DMS 273 (cell line): ENCODE measurements around the gene EIF4B.
"Not testable (repeated sequence)": the region's sequence is repeated elsewhere in the genome, so short reads cannot be mapped to it uniquely, and the experiment has no call there.

Source experiments
- DNase-seq: peaks from one replicate; lab custom pipeline; 2025; ENCODE audit not compliant: unreplicated experiment; lab: John Stamatoyannopoulos, UW

The EIF4B gene, protein sequence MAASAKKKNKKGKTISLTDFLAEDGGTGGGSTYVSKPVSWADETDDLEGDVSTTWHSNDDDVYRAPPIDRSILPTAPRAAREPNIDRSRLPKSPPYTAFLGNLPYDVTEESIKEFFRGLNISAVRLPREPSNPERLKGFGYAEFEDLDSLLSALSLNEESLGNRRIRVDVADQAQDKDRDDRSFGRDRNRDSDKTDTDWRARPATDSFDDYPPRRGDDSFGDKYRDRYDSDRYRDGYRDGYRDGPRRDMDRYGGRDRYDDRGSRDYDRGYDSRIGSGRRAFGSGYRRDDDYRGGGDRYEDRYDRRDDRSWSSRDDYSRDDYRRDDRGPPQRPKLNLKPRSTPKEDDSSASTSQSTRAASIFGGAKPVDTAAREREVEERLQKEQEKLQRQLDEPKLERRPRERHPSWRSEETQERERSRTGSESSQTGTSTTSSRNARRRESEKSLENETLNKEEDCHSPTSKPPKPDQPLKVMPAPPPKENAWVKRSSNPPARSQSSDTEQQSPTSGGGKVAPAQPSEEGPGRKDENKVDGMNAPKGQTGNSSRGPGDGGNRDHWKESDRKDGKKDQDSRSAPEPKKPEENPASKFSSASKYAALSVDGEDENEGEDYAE

GRCh38 chr12:53005986-53006809, at the start of gene EIF4B:
Gene EIF4B, plus strand, starts transcription at chr12:53006456. Its CDS starts 28 bp downstream, at chr12:53006484.
- DNase-seq = peak; percentile 99

- no peak for DNase-seq
Measured at GRCh38 chr12:52956987-52957386, 49.3 kb upstream of the EIF4B start.

GRCh38 chr12:52964556-52965336, 41.5 kb upstream of the EIF4B start:
- no peak for DNase-seq

- DNase-seq = no peak
Measured at GRCh38 chr12:52965337-52965731, 40.9 kb upstream of the EIF4B start.

DNA sequence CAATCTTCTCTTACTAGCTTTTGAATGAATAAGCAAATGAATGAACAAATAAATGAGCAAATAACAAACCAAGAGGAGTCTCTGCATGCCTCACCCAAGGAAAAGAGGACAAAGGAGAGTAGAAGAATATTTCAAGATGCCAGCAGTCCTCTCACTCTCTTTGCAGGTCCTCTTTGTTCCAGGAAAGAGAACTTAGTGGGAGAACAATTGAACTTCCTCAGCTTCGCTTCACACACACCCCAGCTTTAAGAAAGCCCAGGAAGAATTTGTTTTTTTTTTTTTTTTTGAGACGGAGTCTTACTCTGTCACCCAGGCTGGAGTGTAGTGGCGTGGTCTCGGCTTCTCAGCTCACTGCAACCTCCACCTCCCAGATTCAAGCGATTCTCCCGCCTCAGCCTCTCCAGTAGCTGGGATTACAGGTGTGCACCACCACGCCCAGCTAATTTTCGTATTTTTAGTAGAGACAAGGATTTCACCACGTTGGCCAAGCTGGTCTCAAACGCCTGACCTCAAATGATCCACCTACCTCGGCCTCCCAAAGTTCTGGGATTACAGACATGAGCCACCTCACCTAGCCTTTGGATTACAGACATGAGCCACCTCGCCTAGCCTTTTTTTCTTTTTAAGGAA, 37.0 kb upstream of the EIF4B start:
- DNase-seq = no peak

DNA sequence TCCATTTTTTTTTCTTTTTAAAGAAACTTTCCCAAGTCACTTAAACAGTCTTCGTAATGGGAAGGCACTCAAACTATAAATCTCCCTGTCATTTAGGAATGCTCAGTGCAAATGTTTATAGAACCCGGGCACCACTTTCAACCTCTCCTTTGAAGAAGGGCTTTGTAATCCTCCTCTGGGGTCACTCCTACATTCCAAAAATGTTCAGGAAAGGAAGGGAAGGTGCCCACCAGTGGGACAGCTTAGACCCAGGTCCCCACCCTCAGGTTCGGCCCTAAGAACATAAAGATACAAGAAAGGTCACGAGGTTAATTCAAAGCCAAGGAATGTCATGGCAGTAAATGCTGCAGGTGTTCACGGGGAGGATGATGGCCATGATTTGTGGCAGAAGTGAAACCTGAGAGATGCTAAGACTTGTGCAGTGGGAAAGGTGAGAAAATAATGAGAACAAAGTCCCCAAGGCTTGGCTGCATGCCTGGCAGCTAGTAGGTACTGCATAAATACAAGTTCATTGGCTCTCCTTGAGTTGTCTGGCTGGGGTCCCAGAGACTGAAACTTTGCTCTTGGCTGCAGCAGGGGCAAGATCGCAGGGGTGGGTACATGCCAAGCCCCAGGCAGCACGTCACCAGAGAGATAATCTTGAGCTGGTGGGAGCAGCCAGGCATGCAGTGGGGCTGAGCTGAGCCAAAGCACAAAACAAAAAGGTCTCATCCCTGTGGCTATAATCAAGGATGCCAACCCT, 36.3 kb upstream of the EIF4B start:
- DNase-seq = no peak

GRCh38 chr12:52971679-52972329, 34.5 kb upstream of the EIF4B start:
- no peak for DNase-seq

DNA sequence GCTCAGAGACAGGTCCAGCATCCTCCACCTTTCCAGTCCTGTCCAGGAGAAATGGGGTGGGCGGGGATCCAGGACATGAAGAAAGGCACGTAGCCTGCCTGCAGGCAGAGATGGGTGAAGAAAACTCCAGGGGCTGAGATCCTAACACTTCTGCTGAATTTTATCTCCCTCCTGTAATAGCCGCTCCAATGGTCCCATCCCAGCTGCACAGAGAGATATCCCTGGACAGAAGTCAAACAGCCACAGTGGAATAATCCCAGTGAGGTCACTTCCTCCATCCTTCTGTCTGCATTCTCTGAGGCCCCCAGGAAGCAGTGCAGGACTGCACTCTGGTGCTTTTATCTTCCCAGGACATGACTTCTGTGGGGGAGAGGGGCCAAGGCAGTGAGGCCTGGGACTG, 31.1 kb upstream of the EIF4B start:
- no peak for DNase-seq

DNA sequence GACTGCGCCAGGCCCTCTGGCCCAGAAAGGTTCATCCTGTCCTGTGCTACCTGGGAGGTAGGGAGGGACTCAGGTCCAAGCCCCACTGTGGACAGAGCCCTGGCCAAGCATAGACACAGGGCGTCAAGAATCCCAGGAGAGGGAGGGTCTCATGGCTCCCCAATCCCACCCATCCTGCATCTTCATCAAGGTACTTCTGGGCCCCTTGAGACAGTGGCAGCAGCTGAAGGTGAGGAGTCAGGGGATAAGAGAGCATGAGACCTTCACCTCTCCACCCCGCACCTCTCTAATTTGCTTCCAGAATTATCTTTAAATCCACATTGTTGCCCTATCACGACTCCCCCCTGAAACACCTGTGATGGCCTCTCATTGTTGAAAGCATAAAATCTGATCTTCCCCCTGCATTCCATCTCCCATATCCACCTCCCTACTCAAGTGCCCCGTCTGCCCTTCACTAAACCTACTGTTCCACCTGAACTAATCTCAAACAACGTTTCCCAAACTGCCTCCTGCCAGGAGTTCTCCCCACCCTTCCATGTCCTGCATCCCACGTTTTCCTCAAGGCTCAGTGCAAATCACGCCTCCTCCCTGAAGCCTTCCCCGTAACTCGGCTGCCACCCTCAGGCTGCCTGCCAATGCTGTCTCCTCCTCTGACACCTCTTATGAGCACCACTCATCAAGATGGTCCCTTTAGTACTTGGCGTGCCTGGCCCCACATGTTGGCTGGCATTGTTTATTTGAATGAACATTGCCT, 30.3 kb upstream of the EIF4B start:
- peak; percentile 29 for DNase-seq

GRCh38 chr12:52976574-52977071, 29.6 kb upstream of the EIF4B start:
- no peak for DNase-seq

GRCh38 chr12:52977170-52977569, 29.1 kb upstream of the EIF4B start:
- DNase-seq = no peak

DNA sequence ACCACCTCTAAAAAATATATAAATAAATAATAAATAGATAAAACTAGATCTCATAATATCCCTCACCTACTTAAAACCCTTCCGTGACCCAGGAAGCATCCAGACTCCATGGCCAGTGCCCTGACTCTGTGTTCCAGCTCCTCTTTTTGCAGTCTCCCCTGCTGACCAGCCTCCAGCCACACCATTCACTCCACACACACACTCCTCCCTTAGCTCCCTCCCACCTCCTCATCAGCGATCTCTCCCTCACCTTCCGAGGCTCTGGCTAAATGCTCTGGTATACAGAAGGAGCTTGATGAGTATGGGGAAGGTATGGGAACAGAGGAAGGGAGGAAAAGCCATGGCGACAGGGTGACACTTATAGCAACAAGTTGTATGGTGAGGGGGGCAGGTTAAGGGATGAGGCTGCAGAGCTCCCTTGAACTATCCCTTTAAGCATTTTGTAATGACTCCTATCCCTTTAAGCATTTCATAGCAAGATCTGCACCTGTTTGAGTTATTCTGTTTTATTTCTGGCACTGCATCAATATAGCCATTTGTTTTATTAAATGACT, 26.1 kb upstream of the EIF4B start:
- DNase-seq = no peak

DNA sequence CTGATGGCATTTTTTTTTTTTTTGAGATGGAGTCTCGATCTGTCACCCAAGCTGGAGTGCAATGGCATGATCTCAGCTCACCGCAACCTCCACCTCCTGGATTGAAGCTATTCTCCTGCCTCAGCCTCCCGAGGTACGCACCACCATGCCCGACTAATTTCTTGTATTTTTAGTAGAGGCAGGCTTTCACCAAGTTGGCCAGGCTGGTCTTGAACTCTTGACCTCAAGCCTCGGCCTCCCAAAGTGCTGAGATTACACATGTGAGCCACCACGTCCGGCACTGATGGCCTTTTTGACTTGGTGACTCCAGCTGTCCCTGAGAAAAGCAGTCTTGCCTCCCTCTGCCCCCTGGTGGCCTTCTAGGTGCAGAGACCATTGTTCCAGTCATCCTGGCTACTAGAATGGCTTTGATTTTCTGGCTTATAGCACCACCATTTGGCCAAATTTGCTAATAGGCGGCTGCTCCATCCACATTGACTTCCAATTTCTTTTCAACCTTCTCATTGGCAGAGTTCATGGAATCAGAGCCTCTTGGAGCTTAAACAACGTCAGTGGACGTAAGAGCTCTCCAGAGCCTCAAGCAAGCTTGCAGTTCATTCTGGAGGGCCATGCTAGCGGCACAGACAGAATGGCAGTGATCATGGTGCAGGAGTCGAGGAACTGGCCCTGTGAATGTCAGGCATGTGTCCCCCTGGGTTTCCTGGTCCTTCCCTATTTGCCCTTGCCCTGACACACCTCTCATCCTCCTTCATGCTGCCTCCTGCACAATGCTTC, 25.4 kb upstream of the EIF4B start:
- DNase-seq = peak; percentile 93

GRCh38 chr12:52984136-52984535, 22.1 kb upstream of the EIF4B start:
- no peak for DNase-seq

DNA sequence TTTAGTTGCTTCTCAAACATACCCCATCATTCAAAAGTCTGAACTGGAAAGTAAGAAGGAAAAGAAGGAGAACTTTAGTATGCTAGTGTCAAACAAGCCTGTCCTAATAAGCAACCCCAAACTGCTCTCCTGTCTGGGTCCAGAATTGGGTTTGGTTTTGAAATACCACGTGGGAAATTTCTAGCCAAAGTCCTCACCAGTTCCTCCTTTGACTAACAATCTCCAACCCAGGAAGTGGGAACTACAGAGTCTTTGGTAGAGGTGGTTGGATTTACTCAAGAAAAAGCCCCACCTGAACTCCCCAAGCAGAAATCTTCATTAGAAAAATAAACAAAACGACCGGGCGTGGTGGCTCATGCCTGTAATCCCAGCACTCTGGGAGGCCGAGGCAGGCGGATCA, 17.4 kb upstream of the EIF4B start:
- no peak for DNase-seq

DNA sequence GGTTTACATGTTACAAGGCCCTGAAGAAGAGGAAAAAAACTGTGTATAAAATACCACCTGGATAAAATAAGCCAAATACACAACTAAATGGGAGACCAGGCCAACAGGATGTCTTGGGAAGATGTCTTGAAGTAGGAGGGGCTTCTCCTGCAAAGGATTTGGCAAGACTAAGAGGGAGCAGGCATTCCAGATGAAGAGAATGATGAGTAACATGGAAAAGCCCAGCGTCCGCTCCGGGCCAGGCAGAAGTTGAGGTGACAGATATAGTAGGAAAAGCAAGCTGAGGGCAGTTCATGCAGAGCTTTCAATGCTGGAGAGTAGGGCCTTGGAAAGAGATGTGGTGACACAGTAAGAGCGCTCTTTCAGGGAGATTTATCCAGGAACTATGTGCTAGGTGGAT, 16.1 kb upstream of the EIF4B start:
- DNase-seq = no peak

GRCh38 chr12:52992240-52992639, 14.0 kb upstream of the EIF4B start:
- DNase-seq = not testable (repeated sequence)
